EH (cell line): ENCODE results near the gene ASPN.
A peak's percentile ranks its signal among the peaks of the same experiment; 100 is the strongest.

Experiments
- DNase-seq: peaks from one replicate; pipeline ENCODE4 v3.0.0-alpha.2; 2015; ENCODE audit warnings: low read depth

The ASPN gene

DNA sequence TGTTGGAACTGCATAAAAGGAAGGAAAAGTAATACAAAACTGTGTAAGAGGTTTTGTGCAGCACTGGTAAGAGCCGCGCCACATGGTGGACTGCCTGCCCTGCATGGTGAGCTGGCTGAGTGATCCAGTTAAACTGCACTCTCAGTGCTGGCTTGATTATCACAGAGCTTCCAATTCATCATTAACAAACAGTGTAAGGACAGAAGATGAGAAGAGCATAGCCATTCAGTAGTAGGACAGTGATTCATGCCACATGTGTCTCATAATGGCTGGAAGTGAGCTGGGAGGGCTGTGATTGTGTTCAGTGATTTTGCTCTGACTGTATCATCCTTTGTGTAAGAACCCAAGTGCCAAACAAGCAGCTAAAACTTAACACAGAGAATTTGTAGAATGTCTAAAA lies 14.1 kb downstream of the ASPN start:
- peak; percentile 74 for DNase-seq

DNA sequence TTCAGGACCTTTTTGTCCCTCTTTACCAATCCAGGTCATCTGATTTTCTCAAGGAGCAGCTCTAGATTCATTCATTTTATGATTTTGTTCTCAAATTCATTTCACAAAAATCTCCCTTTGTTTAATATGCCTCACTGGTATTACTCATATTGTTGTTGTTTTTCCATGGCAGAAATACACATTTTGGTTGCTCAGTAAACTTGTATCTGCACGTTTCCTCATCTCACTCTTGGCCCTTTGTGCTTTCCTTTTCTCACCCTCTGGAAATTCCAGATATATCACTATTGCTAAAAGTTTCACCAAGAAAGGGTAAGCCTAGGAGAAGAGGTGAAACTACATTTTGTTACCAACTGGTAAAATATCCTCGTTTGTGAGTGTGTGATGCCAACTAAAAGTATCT lies 14.8 kb downstream of the ASPN start:
- no peak for DNase-seq

DNA sequence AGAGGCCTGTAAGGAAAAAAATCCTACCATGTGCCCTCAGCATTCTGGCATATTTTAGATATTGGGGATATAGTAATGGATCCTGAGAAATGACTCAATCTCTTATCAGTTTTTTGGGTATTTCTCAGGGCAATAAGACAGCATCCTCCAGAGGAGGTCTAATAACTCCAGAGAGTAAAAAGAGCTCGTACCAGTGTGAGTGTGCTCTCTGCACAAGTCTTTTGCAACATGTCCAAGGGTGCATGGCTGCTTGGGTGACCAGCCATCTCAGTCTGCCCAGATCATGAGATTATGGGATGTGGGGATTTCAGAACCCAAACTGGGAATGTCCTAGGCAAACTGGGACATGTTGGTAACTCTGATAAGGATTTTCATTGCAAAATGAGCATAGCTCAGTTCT lies 15.3 kb downstream of the ASPN start:
- DNase-seq = no peak

DNA sequence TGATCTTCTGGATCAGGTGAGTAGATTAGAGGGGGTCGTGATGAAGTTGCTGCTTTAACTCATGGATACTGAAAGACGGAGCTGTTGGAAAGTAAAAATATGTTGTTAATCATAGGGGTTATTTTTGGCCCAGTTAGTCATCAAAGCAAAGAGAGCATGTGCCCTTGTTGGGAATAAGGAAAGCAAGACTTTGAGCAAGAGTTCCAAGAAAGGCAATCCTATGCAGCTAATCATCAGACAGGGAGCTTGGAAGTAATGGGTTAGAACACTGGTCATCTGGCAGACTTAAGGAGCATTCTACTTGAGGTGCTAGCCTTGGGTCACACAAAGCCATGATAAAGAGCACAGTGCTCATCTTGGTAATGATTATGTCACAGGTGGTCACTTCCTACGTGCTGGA lies 18.3 kb downstream of the ASPN start:
- DNase-seq = peak; percentile 97

DNA sequence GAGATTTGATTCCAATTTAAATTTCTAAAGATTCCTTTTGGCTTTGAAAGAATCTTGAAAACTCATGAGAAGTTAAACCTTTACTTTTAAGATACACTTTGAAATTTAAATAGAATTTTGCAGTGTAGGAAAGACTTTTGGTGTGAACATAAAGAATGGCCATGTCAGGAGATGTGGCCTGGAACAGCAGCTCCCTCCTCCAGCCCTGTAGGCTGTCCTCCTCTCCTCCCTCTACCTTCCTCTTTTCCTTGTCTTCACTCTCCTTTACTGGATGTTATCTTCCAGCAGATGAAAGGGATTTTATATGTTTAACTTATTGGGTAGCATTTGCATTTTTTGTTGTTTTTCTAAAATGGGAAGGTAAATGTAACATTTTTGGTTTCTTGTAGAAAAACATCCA lies 18.9 kb downstream of the ASPN start:
- DNase-seq = peak; percentile 15

DNA sequence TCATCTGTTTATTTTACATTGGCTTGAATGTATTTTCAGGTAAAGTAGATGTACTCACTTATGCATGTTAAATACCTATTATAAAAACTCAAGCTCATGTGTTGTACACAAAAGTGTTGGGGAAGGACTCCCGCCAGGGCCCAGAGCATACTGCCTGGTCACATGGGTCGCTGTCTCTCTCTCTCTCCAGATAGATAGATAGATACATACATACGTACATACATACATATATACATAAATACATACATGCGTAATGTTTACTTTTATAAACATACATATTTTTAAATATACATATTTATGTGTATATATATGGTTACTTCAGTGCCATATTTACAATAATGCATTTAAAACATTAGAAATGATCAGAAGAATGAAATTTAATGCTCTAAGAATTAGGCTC lies 24.7 kb downstream of the ASPN start:
- DNase-seq = no peak

DNA sequence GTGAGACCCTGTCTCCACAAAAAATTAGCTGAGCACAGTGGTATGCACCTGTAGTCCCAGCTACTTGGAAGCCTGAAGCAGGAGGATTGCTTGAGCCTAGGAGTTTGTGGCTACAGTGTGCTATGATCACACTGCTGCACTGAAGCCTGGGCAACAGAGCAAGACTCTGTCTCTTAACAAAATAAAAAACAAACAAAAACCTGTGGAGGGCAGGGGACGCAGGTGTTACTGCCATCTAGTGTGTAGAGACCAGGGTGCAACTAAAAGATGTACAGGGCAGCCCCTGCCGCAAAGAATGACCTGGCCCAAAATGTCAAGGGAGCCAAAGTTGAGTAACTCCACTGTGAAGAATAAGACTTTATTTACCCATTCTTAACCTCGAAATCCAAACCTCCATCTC lies 27.1 kb downstream of the ASPN start:
- DNase-seq = no peak

DNA sequence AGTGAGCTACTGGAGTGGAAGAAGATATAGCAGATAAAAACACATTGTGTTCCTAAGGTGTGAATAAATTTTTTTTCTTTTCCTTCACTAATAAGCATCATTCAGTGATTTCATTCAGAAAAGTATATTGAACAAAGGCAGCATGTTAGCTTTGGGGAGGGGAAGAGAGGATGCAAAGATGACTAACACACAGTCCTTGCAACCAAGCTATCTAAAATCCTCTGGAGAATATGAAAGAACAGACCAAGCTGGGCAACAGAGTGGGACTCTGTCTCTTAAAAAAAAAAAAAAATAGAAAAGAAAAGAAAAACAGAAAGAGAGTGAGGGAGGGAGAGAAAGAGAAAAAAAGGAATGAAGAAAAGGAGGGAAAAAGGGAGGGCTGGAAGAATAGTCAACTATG lies 35.8 kb downstream of the ASPN start:
- DNase-seq = no peak

DNA sequence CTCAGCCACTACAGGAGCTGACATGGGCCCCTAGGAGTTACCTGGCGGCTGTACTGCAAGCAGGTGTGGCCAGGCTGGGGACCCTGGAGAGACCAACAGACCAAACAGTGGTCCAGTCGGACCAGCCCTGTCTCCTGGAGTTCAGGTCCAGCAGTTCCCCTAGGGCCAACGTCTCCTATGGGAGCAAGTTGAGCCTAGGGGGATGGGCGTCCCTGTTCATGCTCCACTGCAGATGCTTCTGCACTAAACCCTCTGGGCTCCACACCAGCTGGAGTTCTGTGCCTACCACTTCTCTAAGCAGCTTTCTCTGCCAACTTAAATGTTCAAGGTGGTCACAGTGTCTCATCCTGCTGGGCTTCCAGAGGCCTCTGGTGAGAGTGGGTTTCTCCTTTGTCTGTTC lies 37.5 kb downstream of the ASPN start:
- no peak for DNase-seq

DNA sequence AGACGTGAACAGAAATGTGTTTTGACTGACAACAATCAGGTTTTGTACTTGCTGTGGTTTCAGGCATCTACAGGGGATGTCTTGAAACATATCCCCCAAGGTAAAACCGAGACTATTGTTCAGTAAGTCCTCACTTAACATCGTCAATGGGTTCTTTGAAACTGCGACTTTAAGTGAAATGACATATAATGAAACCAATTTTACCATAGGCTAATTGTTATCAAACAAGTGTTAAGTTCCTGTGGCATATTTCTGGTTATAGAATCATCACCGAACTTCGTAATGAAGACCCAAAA lies 41.6 kb downstream of the ASPN start:
- DNase-seq = no peak

DNA sequence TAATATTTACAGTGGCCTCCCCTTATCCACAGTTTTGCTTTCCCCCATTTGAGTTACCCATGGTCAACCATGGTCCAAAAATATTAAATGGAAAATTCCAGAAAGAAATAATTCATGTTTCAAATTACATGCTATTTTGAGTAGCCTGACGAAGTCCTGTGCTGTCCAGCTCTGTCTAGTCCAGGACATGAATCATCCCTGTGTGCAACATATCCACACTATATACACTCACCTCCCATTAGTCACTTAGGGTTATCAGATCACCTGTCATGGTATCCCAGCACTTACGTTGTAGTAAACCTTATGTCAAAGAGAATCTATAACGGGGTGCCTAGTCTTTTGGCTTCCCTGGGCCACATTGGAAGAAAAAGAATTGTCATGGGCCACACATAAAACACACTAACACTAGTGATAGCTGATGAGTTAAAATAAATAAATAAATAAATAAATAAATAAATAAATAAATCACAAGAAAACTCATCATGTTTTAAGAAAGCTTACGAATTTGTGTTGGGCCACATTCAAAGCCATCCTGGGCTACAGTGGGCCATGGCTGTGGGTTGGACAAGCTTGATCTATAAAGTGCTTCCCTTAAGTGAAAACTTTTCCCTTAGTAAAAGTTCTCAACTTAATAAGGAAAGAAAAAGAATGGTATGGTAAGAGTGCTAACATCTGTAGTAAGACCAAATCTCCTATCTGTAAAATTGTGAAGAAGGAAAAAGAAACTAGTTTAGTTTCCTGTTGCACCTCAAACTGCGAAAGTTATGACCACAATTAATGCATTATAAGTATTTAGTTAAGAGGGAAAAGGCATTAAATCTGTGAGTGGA lies 42.2 kb downstream of the ASPN start:
- DNase-seq = peak; percentile 60

DNA sequence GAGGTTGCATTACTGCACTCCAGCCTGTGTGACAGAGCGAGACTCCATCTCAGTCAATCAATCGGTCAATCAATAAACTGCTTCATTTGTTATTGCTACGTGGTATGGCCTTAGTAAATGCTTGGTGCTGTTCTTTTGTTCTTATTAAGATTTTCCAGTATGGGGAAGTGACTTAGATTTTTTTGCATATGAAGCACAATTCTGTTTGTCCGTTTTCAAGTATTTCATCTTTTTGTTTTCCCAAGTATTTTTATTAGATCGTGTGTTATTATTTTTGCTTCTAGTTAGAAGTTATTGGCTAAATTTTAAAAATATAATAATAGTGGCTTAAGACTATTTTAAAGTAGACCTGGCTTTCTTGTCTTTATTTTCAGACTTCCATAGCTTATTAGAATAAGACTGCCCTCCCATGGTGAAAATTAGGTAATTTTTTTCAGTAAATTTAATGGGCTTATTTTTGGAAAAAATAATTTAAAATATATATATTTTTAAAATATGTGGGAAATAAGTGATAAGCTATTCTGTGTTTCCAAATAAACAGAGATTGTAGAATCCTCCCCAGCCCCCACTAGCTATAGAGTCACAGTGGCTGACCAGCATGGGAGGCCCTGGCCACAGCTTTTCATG lies 43.3 kb downstream of the ASPN start:
- peak; percentile 32 for DNase-seq

DNA sequence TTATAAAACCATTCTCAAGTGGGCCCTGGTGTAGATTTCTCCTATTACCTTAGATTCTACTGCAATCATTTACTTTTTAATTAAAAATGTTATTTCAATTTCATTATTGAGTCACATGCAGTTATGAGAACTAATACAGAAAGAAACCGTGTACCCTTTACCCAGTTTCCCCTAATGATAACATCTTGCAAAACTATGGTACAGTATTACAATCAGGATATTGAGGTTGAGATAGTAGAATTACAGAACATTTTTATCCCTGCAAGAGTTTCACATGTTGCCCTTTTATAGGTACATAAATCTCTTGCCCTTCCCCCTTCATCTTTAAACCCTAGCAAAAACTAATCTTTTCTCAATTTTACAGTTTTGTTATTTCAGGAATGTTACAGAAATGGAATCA lies 47.0 kb downstream of the ASPN start:
- no peak for DNase-seq

DNA sequence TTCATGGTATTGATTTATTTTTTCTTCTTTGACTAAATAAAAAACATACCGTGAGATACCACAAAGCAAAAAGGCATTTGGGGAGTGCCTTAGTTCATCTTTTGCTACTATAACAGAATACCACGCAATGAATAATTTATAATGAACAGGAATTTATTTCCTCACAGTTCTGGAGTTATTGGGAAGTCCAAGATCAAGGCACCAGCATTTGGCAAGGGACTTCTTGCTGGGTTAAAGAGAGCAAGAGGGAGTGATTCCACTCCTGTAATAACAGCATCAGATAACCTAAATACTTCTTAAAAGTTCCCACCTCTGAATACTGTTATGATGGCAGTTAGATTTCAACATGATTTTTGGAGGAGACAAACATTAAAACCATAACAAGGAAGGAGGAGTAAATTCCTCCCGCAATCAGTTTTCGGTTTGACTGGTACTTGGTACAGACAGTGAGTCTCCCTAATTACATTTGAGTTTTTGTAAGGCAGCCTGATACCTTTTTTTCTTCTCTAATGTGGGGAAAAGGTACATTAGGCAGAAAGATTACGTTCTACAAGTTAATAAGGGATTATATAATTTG lies 49.2 kb downstream of the ASPN start:
- no peak for DNase-seq

DNA sequence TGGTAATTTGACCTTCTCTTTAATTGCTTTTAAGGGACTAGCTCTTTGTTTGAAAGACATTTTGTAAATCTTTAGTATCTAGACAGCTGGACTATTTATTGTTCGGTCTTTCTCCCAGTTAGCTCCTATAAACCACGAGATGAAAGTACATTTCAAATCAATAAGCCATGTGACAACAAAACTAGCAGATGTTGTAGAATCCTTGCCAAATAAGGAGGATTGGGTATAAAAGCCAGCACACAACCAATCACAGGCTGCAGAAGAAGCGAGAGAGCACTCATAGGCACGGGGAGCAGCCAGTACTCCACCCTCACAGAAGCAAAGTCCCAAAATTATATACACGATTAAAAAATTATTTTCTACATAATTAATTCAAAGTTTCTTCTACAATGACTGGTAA lies 50.0 kb downstream of the ASPN start:
- DNase-seq = no peak

DNA sequence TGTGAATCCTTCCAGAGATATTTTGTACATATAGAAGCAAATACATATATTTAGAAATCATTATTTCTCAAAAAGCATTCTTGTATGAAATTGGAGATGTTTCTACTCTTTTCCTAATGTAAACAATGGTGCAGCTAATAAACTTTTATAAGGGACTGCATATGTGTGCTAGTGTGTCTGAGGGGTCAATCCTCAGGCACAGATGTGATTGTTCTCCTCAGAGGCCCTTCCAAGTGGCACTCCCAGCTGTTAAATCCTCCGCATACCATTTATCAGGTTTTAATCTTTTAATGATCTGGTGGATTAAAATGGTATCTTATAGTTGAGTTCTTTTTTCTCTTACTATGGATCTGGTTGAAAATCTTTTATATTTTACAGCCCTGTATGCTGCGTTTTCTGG lies 52.5 kb downstream of the ASPN start:
- DNase-seq = no peak

DNA sequence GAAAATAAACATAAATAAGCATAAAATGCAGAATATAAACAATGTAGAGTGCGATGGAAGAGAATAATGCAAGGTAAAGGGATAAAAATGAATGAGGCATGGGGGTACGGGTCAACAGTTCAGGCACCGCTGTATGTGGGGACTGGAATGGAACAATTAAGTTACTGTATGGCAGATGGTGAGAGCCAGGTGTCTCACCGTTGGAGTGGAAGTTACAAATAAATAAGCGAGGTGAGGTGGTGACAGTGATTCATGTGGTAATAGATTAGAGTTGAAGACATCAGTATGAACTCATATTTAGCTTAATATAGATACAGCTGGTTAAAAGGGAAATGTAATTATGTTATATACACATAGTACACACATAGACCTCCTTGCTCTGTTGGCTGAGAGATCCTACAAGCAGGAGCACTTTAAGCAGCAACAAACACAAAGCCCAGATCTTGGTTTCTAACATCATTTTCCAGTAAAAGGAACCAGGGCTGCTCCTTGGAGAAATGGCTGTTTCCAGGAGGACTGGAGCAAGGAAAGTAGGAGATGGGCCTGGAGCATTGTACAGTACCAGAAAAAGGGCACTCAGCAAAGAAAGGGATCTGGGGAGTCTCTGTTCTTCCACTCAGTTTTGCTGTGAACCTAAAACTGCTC lies 55.7 kb downstream of the ASPN start:
- DNase-seq = no peak

DNA sequence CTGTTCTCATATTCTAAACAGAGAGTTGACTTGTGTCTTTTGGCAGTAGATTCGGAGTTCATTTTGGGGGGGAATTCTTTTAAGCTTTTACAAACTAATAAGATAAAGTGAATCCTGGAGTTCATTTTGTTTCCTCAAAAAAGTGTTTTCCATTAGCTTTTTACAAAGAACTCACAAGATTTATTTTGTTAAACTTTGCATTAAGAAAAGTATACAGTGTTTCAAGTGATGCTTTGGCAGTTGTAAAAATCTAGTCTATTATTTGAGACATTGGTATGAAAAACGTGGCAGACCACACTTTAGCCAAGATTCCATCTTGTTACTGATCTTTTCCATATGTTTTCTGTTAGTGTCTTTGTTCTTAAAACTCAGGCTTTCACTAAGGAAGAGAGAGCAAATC lies 56.8 kb downstream of the ASPN start:
- DNase-seq = peak; percentile 76

DNA sequence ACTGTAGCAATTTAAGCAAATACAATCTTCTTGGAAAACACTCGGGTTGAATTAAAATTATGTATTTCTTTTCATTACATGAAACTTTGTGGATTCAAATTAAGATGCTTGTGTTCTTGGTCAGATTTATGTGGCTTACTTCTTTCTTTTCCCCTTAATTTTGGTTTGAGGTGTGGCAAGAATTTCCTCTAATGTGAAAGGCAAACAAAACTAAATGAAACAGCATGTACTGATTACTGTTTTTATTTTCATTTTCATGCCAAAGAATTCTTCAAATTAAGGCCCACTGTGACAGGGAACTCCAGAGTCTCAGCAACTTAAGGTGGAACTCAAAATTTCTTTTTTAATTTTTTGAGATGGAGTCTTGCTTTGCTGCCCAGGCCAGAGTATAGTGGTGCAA lies 58.0 kb downstream of the ASPN start, which contains the start of gene OMD:
OMD (minus strand) TSS at position 132 of the 400 bp plus-strand sequence. CDS start 6,913 bp downstream, outside the sequence.
- DNase-seq = peak; percentile 54

DNA sequence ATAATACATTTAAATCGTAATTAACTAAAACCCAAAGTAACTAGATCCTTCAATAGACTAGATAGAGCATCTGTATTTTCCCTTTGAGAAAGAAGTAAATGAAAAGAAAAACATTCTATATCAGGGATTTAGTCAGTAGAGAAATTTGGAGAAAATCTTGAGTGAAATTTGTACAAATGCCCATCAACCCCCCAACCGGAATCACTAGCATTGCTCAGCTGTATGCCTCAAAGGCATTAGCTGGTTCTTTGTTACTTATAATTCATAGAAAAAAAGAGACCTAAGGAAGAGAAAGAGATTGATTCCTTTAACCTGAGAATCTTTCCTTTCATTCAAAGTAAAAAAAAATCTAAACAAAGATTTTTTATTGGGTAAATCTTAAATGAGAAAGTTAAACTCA lies 58.7 kb downstream of the ASPN start:
- DNase-seq = no peak

DNA sequence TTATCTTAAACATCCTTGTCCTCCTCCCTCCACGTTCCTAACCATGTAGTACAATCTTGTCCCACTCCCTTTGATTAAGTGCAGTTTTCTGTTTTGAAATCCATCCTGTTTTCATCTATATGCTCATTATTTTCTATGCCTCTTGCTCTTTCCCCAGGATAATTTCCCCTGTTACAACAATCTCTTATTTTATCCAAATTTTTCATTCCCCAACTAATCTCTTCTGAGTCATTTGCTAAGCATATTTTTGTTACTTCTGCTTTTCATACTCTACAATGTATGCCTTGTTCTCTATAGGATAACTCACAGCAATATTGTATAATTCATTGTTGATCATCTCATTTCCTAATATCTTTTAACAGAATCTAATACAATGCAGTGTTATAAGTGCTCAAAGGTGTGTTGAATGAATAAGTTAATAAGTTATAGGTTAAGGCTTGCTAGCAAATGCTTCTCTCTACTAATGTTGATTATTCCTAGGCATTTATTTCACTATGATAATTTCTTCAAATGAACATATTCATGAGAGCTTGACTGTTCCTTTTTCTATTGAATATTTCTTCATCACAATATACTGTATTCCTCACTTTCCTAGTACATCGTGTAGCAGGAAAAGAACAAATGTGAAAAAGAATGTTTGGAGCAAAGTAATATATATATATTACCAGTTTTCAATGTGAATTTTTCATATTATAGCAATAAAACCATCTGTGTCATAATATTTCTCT lies 59.5 kb downstream of the ASPN start:
- DNase-seq = no peak

DNA sequence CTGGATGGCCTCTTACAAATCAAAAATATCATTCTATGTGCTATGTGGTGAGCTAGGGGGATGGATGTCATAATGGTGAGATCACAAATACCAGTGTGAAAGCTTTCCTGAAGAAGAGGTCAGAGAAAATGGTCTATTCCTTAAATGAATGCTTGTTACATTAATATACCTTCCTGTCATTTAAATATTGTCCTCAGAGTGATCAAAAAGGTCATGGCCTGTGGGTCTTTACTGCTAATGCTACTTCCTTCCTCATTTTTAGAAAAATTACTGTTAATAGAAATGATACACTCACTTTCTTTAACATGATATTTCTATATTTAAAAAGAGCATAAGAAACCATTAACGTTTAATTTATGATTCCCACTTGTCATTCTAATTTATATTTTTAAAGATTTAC lies 67.7 kb downstream of the ASPN start:
- no peak for DNase-seq
